Neural crest cell (in vitro differentiated cells): Measurements from ENCODE around the gene TMEM154. TPM values are rescaled to one million over a fixed set of nuclear protein-coding genes. Genes with fewer than 3 reads are reported as not detected.

ENCODE experiments used
- DNase-seq: peaks from one replicate; pipeline ENCODE4 v3.0.0; 2021; ENCODE audit warnings: low read depth, mixed read lengths, low spot score
- H3K27ac Mint-ChIP-seq: one replicate; pipeline ENCODE4 v1.8.0; 2021; ENCODE audit warnings: mild to moderate bottlenecking, mixed read lengths; ENCODE audit not compliant: unreplicated experiment
- H3K27me3 Mint-ChIP-seq: 2 replicates; pipeline ENCODE4 v1.8.0; 2021; ENCODE audit warnings: low read depth, mild to moderate bottlenecking, mixed read lengths
- H3K36me3 Mint-ChIP-seq: 2 replicates; pipeline ENCODE4 v1.8.0; 2021; ENCODE audit warnings: low read depth, mild to moderate bottlenecking, mixed read lengths
- H3K4me1 Mint-ChIP-seq: 2 replicates; pipeline ENCODE4 v1.8.0; 2021; ENCODE audit warnings: mixed read lengths
- H3K4me3 Mint-ChIP-seq: one replicate; pipeline ENCODE4 v1.8.0; 2021; ENCODE audit warnings: mild to moderate bottlenecking, mixed read lengths
- H3K9me3 Mint-ChIP-seq: 2 replicates; pipeline ENCODE4 v1.8.0; 2021; ENCODE audit warnings: mixed read lengths
- CTCF ChIP-seq: fragments of 200-600 bp; sonication (generic); conservative IDR thresholded peaks from 2 replicates; pipeline ENCODE4 v1.5.0; 2021; ENCODE audit warnings: antibody characterized with exemption, mild to moderate bottlenecking
- long read RNA-seq: library from polyadenylated mRNA; unstranded; transcript quantifications from one replicate; pipeline ENCODE4 v2.0.0, GENCODE V29; 2020
- total RNA-seq: library from RNA; stranded (reverse); gene quantifications from 2 replicates; pipeline ENCODE4 v1.2.1, GENCODE V29; 2021

Gene TMEM154
- total RNA-seq = 0.44 and 1.3 TPM in 2 replicates
- long read RNA-seq, full-length matches to known transcripts = 3 of 3 reads
- long read RNA-seq, partial matches to known transcripts = 0 of 3 reads
- long read RNA-seq, other reads (novel, unspliced or antisense) = 0 of 3 reads

- Mint-ChIP-seq H3K4me1 (peaks cover 34% of the 10 kb centered on the region), H3K4me3 (peak within 1 kb of the TSS; percentile 85), H3K36me3 (no peaks in the 10 kb centered on the region), H3K27me3 (peaks cover 31% of the 10 kb centered on the region), H3K9me3 (no peaks in the 10 kb centered on the region), H3K27ac (peak within 1 kb of the TSS; percentile 64)
- no peak for TF ChIP-seq CTCF
- peak; percentile 54 for DNase-seq
These were observed at the start of gene TMEM154 for GRCh38 chr4:152679414-152680281. Gene TMEM154 (minus strand): TSS chr4:152679997. CDS start chr4:152679933, 64 bp downstream.

DNA sequence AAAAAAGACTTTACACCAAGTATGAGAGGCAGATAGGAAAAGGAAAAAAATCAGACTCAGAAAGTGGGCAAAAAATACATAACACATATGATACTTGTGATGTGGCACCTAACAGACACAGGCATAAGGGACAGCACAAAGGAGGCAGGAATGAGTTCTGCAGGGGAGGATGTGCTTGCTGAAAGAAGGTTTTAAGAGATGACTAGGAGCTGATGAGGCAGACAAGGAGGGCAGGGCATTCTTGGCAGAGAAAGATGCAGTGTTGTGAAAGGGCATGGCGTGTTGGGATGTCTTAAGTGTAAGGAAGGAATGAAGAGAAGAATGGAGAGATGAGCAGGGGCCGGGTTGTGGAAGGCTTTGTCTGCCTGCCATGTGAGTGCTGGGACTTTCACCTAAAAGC is 49.7 kb upstream of the TMEM154 start:
- no peak for TF ChIP-seq CTCF

DNA sequence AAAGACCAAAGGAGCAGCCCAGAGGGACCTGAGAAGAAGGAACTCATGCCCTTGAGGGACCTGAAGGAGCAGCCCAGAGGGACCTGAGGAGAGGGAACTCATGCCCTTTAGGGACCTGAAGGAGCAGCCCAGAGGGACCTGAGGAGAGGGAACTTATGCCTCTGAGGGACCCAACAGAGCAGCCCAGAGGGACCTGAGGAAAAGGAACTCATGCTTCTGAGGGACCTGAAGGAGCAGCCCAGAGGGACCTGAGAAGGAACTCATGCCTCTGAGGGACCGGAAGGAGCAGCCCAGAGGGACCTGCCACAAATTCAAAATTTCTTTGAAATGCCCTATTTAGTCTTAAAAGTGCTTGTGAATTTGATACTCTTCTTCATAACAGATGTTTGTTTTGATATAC is 48.5 kb upstream of the TMEM154 start:
- no peak for TF ChIP-seq CTCF
- Mint-ChIP-seq H3K4me3 (no peak overlapping the region), H3K9me3 (no peaks in the 10 kb centered on the region), H3K36me3 (no peaks in the 10 kb centered on the region), H3K27ac (no peak overlapping the region), H3K4me1 (no peaks in the 10 kb centered on the region), H3K27me3 (peaks cover 3% of the 10 kb centered on the region)
- no peak for DNase-seq

More for the DNA sequence above, 49.7 kb upstream of the TMEM154 start:
- Mint-ChIP-seq H3K36me3 (no peaks in the 10 kb centered on the region), H3K4me1 (no peaks in the 10 kb centered on the region), H3K27me3 (peaks cover 3% of the 10 kb centered on the region), H3K27ac (no peak overlapping the region), H3K4me3 (no peak overlapping the region), H3K9me3 (no peaks in the 10 kb centered on the region)
- DNase-seq = no peak

- no peak overlapping the region for H3K27ac Mint-ChIP-seq
- DNase-seq = no peak
- peaks cover 3% of the 10 kb centered on the region for H3K27me3 Mint-ChIP-seq
- no peak for TF ChIP-seq CTCF
- peaks cover 2% of the 10 kb centered on the region for H3K9me3 Mint-ChIP-seq
- H3K36me3 Mint-ChIP-seq = no peaks in the 10 kb centered on the region
- no peak overlapping the region for H3K4me3 Mint-ChIP-seq
- H3K4me1 Mint-ChIP-seq = no peaks in the 10 kb centered on the region
These were observed 48.0 kb upstream of the TMEM154 start for GRCh38 chr4:152727784-152728183.

DNA sequence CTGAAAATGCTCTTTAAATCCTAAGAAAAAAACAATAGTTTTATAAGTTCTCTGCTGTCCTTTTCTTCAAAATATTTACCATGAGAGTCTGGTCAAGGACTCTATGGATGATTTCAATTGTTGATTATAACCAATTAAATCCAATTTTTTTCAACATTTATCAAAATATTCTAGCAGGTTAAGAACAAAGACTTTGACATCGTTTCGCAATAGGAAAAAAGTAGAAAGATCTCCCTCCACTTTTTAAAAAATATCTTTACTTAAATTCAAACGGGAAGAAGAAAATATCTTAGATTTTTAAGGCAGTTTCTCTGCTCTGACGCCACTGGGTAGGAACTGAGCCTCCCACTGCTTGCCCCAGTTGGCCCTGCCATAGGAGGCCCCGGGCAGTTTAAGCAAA is 44.7 kb upstream of the TMEM154 start:
- peaks cover 2% of the 10 kb centered on the region for H3K9me3 Mint-ChIP-seq
- DNase-seq = no peak
- H3K27me3 Mint-ChIP-seq = peaks cover 3% of the 10 kb centered on the region
- no peak overlapping the region for H3K4me3 Mint-ChIP-seq
- TF ChIP-seq CTCF = no peak
- no peaks in the 10 kb centered on the region for H3K36me3 Mint-ChIP-seq
- no peak overlapping the region for H3K27ac Mint-ChIP-seq
- H3K4me1 Mint-ChIP-seq = no peaks in the 10 kb centered on the region
